GM19193 (cell line): Measurements from ENCODE around the gene HLA-DOA.
A peak's percentile ranks its signal among the peaks of the same experiment; 100 is the strongest.

Experiments used
- POLR2A ChIP-seq: IDR thresholded peaks from 4 replicates; pipeline ENCODE4 v1.6.1; 2011; ENCODE audit not compliant: insufficient read depth, insufficient read length; ENCODE audit errors: extremely low read depth

HLA-DOA gene

DNA sequence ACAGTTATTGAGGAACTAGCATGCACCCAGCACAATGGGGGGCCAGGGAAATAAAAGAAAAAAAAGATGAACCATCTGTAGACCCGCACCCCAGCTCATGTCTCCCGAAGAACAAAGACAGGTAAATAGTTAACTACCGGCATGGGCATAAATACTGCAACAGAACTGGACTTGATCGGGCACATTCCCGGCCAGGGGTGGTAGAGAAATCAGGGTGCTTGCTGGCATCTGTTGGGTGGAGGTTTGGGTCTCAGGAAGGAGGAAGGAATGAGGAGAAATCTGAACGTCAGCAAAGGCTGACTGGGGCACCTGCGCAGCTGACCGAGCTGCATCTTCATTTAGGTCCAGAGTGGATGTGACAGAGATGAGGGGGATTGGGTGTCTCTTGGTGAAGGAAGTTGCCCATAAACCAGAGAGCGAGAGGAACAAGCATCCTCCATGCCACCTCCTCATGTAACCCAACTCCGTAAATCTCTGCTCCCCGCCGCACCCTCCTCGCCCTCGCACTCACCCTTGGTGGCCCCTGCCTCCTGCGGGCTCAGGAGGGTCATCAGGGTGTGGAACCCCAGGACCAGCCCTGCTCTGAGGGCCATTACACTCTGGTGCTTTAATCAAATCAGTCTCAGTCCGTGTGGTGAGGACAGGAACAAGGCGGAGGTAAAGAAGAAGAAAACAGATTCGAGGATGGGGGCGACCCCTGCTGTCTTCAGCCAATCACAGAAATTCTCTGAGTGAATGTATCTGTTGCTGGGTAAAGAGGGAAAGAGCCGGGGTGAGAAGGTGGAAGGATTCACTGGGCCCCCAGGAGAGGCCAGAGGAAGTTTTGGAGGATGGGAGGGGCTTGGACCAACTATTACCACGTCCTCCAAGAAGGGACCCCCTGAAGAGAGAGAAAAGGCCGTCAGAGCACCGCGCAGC is at the start of gene HLA-DOA:
TSS of gene HLA-DOA (minus strand) at position 648 of the 918 bp plus-strand sequence.
- TF ChIP-seq POLR2A = peak; percentile 90

GRCh38 chr6:33057222-33058150 is 48.1 kb upstream of the HLA-DOA start:
- TF ChIP-seq POLR2A = no peak

GRCh38 chr6:33053230-33053629 is 43.8 kb upstream of the HLA-DOA start:
- no peak for TF ChIP-seq POLR2A

- no peak for TF ChIP-seq POLR2A
Observed at GRCh38 chr6:33052627-33053026, 43.2 kb upstream of the HLA-DOA start.

DNA sequence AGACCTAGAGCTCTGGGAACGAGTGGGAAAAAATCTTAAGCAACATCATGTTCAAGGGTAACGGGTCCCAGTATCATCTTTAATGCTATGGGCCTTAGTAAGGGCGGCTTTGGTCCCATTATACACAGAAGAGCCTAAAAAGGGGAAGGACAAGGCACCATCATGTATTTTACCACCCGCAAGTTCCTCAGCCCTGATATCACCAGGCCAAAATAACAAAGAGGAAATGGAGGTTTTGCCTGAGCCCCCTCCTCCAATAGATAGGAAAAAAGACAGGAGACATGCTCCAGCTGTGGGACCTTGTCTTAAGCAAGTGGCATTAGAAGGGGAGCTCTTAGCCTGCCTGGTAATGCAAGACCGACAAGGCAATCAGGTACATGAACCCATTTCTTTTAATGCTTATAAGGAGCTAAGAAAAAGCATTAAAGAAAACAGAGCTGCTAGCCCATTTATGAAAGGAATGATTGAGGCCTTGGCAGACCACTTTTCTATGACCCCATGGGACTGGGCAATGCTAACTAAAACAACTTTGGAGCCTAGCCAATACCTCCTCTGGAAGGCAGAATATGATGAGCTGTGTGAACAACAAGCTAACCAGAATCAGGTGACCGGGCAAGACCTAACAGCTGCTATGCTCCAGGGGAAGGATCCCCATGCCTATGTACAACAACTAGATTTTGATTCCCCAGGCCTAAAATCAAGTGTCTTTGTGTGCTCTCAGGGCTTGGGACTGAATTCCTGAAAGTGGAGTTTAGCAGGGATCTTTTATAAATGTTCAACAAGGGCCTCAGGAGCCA is 40.8 kb upstream of the HLA-DOA start:
- TF ChIP-seq POLR2A = no peak

- TF ChIP-seq POLR2A = no peak
Observed at GRCh38 chr6:33049323-33050013, 40.1 kb upstream of the HLA-DOA start.

DNA sequence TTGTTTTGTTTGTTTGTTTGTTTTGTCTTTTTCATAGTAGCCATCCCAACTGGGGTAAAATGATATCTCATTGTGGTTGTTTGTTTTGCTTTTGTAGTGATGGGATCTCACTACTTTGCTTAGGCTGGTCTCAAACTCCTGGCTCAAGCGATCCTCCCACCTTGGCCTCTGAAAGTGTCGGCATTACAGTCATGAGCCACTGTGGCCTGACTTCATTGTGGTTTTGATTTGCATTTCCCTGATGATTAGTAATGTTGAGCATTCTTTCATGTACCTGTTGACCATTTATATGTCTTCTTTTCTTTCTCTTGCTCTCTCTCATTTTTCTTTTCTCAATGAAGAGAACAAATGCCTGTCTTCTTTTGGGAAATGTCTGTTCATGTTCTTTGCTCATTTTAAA is 30.8 kb upstream of the HLA-DOA start:
- no peak for TF ChIP-seq POLR2A

DNA sequence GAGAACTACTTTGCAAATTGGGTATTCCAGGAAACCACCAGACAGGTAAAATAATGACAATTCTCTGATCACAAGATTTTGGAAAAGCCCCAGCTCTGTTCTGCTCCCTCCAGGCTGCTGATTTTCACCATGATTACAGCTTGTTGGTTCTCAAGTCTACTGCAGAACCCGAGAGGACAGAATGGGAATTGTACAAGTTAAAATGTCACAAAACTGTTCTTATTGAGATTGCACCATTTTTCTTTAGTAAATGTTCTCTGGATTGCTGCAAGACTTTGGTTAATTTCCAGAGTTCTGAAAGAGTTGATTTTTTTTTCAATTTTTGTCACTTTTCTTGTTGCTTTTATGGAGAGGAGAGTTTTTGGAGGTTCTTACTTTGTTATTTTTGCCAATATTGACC is 27.1 kb upstream of the HLA-DOA start:
- TF ChIP-seq POLR2A = no peak

DNA sequence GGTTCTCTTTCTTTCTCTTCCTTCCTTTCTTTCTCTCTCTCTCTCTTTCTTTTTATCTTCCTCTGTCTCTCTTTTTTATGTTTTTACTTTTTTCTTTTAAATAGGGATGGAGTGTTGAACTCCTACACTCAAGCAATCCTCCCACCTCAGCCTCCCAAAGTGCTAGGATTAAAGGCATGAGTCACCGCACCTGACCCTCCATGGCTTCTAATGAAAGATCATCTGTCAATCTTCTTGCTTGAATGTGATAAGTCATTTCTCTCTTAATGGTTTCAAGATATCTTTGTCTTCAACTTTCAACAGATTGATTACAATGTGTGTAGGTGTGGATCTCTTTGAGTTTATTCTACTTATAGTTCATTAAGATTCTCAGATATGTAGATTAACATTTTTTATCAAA is 25.2 kb upstream of the HLA-DOA start:
- TF ChIP-seq POLR2A = no peak

DNA sequence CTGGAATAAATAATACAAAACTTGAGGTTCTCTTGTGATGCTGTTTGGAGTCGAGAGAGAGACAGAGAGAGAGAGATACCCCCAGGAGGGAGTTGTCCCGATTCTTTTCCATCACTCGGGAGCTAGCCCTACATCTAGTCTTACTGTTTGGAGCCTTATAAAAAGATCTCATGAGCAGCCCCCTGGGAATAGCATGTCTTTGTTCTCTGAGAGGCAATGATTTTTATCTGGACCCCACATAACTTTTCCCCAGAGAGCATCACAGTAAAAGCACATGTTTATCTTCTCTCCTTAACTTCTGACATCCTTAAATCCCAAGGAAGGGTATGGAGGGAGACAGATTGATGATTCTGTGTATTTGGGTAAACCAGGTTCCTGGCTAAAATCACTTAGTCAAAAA is 20.9 kb upstream of the HLA-DOA start:
- no peak for TF ChIP-seq POLR2A

- peak; percentile 68 for TF ChIP-seq POLR2A
Observed at GRCh38 chr6:33029328-33030184, 20.2 kb upstream of the HLA-DOA start.

DNA sequence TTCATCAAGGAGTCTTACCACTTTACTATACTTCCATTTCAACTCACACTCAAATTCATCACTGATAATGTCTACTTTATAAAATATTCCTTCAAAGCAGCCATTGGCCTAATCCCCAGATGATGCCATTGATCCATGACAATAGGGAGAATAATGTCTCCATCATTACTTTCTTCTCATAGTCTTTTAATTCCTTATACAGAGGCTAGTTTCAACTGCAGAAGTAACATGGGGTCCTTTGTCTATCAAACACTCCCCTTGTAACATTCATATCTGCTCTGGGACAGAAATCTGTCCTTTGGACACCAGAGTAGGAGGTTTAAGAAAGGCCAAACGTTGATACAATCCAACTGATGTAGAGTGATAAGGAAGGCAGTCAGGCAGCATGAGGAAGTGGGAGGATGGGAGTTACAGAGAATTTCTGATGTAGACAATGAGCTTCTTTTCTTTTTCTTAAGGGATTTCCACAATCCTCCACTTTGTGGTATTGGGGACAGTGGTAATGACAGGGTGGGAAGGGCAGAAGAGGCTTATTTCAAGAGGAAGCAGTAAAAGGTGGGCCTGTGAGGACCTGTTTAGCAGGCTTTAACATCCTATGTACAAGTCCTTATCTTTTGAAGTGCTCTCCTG is 18.9 kb upstream of the HLA-DOA start:
- TF ChIP-seq POLR2A = no peak

- TF ChIP-seq POLR2A = no peak
Observed at GRCh38 chr6:33024521-33024920, 15.1 kb upstream of the HLA-DOA start.
